Measurements from ENCODE around the gene TMEM131. TPM values are rescaled to one million over a fixed set of nuclear protein-coding genes. Genes with fewer than 3 reads are reported as not detected.

TMEM131 gene
- total and polyA plus RNA-seq, 12 donors = 13.7 to 57.5 (median 34.0) TPM

DNA sequence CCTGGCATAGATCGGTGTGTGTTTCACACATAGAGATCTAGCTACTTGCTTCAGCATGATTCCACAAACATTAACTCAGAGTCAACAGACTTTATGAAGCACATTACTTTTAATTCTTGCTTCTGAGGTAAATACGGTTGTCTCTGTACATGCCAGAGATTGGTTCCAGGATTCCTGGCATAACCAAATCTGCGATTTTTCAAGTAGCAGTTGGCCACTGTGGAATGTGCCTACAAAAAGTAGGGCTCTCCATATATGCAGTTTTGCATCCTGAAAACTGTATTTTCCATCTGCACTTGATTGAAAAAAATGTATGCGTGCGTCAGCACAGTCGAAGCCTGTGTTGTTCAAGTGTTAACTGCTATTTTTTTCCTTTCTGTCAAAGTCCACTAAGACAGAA is 197.3 kb downstream of the TMEM131 start:
- Histone ChIP-seq H3K27ac (no peak overlapping the region), H3K4me1 (replicated peaks in 1 of 2) (no peaks in the 10 kb centered on the region), H3K27me3 (no peaks in the 10 kb centered on the region), H3K36me3 (replicated peaks in 1 of 2) (peaks cover 0 to 20% of the 10 kb centered on the region in 2 donors), H3K4me3 (no peak overlapping the region), H3K9me3 (replicated peaks in 1 of 3) (no peaks in the 10 kb centered on the region)
- intact Hi-C loops (cut with DNase I) = no loop called here
- DNase-seq = no peak
- TF ChIP-seq, protein P1, sequence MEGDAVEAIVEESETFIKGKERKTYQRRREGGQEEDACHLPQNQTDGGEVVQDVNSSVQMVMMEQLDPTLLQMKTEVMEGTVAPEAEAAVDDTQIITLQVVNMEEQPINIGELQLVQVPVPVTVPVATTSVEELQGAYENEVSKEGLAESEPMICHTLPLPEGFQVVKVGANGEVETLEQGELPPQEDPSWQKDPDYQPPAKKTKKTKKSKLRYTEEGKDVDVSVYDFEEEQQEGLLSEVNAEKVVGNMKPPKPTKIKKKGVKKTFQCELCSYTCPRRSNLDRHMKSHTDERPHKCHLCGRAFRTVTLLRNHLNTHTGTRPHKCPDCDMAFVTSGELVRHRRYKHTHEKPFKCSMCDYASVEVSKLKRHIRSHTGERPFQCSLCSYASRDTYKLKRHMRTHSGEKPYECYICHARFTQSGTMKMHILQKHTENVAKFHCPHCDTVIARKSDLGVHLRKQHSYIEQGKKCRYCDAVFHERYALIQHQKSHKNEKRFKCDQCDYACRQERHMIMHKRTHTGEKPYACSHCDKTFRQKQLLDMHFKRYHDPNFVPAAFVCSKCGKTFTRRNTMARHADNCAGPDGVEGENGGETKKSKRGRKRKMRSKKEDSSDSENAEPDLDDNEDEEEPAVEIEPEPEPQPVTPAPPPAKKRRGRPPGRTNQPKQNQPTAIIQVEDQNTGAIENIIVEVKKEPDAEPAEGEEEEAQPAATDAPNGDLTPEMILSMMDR (IDR thresholded peaks at IDR 0.05) = no peak
- no peak for TF ChIP-seq POLR2A (IDR thresholded peaks at IDR 0.05)
- WGBS, 4 donors = 96 to 97% (median 97%) methylated on average over 6 of the region's 6 CpGs

GRCh38 chr2:97797355-97797754 is 198.4 kb downstream of the TMEM131 start:
- no peak for DNase-seq
- Histone ChIP-seq H3K4me1 (replicated peaks in 1 of 2) (no peaks in the 10 kb centered on the region), H3K36me3 (replicated peaks in 1 of 2) (peaks cover 0 to 27% of the 10 kb centered on the region in 2 donors), H3K9me3 (replicated peaks in 1 of 3) (no peaks in the 10 kb centered on the region), H3K27ac (no peak overlapping the region), H3K27me3 (no peaks in the 10 kb centered on the region), H3K4me3 (no peak overlapping the region)
- intact Hi-C loops (cut with DNase I) = no loop called here
- WGBS, 4 donors = 79 to 84% (median 81%) methylated on average over 3 of the region's 3 CpGs
- TF ChIP-seq, protein P1 (IDR thresholded peaks at IDR 0.05) = no peak
- no peak for TF ChIP-seq POLR2A (IDR thresholded peaks at IDR 0.05)

DNA sequence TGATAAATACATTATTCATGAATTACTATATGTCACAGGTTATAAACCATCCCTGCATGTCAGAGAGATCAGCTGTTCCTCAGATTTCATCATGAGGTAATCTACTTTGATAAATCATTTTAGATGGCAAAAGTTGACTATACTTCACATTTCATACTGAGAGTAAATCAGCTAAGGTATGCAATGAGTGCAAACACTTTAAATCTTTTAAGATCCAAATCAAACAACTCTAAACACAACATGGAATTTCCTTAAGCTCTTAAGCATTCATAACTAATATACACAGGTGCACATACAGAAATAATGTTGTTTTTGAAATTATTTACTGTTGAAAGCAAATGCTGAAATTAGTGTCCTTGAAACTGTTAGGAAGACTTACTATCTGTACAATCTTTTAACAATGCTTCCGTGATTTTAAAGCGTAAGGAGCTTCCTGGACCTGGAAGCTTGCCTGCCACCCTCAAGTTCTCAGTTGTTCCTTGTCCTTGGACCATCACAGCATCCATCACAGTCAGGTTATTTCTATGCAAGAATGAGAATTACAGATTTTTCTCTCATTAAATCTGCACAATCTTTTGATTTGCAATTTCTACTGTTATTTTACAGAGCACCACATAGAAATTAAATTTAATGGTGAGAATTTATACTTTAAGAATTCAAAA is 199.2 kb downstream of the TMEM131 start:
- WGBS, 4 donors = 35 to 55% (median 49%) methylated on average over 2 of the region's 2 CpGs
- Histone ChIP-seq H3K9me3 (replicated peaks in 1 of 3) (no peaks in the 10 kb centered on the region), H3K4me3 (no peak overlapping the region), H3K27ac (no peak overlapping the region), H3K36me3 (replicated peaks in 1 of 2) (peaks cover 0 to 27% of the 10 kb centered on the region in 2 donors), H3K4me1 (replicated peaks in 1 of 2) (no peaks in the 10 kb centered on the region), H3K27me3 (no peaks in the 10 kb centered on the region)
- intact Hi-C loops (cut with DNase I) = no loop called here
- TF ChIP-seq POLR2A (IDR thresholded peaks at IDR 0.05) = no peak
- TF ChIP-seq, protein P1 (IDR thresholded peaks at IDR 0.05) = no peak
- DNase-seq = no peak

- Histone ChIP-seq H3K27ac (no peak overlapping the region), H3K9me3 (replicated peaks in 1 of 3) (no peaks in the 10 kb centered on the region), H3K27me3 (no peaks in the 10 kb centered on the region), H3K4me3 (no peak overlapping the region), H3K4me1 (replicated peaks in 1 of 2) (no peaks in the 10 kb centered on the region), H3K36me3 (replicated peaks in 1 of 2) (peaks cover 0 to 27% of the 10 kb centered on the region in 2 donors)
- WGBS, 4 donors = 93 to 100% (median 96%) methylated on average over 2 to 14 of the region's 14 CpGs
- TF ChIP-seq, protein P1 (IDR thresholded peaks at IDR 0.05) = no peak
- TF ChIP-seq POLR2A (IDR thresholded peaks at IDR 0.05) = no peak
- intact Hi-C loops (cut with DNase I) = no loop called here
- DNase-seq = no peak
These were observed 203.3 kb downstream of the TMEM131 start for GRCh38 chr2:97792416-97792815.
